RKO (cell line): ENCODE results near the gene STK38.
"Not testable (repeated sequence)": the region's sequence is repeated elsewhere in the genome, so short reads cannot be mapped to it uniquely, and the experiment has no call there.

ENCODE experiments used
- DNase-seq: peaks from one replicate; pipeline ENCODE4 v3.0.0-alpha.2; 2016; ENCODE audit warnings: low spot score

STK38 gene

DNA sequence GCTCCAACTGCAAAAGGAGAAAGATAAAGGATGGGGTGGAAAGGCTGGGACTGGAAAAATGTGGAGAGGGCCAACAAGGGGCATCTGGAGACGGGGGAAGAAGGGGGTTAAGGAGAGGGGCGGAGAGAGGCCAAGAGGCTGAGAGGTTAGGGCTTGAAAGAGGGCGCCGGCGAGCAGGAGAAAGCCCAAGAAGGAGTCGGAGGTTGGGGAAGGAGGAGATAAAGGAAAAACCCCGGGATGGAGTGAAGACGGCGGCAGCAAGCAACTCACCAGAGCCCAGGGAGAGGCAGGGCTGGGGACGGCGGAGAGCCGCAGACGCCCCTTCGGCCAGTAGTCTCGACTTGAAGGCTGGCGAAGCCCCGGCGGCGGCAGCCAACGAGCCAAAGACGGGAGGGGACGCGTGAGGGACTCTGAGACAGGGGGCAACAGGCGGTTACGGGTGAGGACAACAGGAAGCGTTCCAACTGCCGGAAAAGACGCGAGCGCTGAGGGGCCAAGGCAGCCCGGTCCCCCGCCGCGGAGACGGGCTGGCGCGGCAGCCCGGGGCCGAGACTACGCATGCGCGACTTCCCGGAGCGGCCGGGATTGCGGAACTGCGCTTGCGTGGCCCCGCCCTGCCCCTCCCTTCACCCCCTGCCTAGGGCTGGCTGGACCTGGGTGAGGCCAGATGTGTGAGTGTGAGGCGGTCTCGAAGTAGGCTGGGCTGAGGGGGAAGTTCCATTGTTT is at the start of gene STK38:
TSS of gene STK38 (minus strand) at position 560 of the 726 bp plus-strand sequence. CDS start 7,277 bp downstream, outside the sequence.
- peak; percentile 85 for DNase-seq

DNA sequence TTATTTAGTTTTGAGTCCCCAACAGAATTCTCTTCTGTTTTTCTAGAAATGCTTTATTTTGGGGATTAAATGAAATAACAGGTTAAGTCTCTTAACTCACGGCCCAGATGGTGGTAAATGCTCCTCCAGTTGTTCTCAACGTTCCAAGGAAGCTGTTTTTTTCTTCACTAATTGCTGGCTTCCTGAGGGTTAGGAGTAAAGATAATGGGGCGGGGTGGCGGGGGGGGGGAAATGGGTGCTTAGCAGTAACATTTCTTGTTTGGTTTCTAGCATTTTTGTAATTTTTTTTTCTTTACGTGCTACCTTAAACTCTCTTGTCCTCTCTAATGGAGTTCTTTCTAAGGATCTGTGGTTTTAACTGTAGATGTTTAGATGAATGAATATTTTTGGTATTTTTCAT is 49.1 kb upstream of the STK38 start:
- no peak for DNase-seq

DNA sequence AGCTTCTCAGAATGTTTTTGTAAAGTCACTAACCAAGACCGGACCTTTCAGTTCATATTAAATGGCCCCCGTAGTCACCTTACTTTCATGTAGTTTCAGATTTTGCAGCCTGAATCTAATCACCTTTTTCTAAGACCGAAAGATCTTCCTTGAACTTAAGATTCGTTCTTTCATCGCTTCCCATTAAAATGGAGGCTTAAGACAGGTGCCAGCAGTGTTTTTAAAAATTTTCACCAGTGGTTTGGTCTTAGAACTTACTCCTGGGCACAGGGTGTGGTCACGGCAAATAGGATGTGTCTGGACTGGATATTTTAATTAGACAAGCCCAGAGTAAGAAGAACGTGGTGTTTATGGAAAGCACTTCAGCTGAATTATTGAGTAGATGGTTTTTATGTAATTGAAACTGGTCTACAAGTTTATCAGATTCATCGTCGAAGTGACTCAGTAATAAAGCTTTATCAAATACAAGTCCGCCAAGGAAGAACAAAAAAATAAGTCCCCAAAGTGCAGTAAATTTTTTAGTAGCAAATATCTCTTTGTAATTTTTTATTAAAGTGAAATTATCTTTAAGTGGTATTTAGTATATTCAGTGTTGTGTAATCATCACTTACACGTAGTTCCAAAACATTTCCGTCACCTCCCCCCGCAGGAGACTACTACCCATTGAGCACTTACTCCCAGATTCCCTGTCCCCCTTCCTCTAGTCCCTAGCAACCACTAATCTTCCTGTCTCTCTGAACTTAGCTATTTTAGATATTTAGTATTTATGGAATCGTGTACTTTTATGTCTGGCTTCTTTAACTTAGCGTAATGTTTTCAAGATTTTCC is 47.8 kb upstream of the STK38 start:
- peak; percentile 77 for DNase-seq

DNA sequence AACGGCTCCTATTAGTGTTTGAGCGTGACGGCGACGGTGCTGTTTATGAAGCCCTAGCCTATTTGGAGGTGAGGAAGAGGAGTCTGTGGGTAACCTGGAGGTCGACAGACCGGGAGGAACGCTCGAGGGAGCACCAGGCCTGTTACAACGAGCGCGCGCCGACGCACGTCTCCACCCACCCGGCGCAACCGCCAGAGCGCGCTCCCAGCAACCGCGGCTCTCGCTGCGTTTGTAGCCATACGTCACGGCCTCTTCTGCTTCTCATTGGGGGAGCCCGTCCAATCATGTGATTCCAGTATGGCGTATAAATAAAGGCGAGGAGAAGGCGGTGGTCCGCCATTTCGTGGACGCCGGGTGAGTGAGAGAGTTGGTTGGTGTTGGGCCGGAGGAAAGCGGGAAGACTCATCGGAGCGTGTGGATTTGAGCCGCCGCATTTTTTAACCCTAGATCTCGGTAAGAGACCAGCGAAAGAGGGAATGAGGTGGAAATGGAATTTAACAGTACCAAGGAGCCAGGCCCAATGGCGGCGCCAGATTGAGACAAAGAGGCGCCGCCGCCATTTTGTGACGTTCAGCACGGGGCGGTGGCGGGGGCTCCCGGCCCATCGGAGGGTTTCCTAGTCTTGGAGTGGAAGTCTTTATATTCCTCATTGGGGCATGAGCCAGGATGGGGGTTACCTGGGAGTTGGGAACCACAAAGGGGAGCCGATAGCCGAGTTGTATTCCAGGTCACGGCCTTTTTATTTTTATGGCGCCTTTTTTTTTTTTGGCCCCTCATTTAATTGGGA is 46.9 kb upstream of the STK38 start, which contains the start of gene SRSF3:
TSS of gene SRSF3 (plus strand) at position 334 of the 787 bp plus-strand sequence. CDS start 2,401 bp downstream, outside the sequence.
- peak; percentile 99 for DNase-seq

DNA sequence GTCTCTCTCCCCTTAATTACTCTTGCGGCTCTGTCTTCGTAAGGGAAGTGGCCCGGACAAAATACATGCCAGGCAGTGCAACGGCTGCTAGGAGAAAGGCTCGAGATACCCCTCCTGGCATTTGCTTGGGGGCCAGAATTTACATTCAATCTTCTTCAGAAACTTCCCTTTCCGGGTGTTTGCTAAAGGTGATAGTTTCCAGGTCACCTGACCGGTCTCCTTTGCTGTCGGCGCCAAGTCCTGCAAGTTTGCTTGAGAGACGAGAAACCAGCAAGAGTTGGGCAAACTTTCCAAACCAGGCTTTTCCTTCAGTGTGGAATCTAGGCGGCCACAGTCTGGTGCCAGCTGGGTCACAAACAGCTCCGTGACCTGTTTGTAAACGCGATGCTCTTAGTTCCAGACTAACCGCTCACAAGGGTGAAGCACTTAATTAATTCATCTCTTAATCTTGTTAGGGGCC is 46.3 kb upstream of the STK38 start:
- peak; percentile 73 for DNase-seq

DNA sequence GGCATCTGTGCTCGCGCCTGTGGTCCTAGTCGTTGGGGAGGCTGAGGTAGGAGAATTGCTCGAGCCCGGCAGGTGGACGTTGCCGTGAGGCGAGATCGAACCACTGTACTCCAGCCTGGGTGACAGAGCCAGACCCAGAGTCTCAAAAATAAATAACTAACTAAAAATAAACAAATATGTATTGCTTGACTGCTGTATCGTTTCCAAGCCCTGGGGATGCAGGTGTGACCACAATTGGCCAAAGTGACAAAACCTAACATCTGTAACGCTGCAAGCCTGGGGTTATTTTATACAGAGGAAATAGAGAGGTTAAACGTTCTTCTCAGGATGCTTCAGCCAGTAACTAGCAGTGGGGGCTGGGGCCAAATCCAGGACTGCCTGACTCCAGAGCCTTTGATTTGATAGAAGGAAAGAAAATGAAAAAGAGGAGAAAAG is 45.0 kb upstream of the STK38 start:
- DNase-seq: no peak

DNA sequence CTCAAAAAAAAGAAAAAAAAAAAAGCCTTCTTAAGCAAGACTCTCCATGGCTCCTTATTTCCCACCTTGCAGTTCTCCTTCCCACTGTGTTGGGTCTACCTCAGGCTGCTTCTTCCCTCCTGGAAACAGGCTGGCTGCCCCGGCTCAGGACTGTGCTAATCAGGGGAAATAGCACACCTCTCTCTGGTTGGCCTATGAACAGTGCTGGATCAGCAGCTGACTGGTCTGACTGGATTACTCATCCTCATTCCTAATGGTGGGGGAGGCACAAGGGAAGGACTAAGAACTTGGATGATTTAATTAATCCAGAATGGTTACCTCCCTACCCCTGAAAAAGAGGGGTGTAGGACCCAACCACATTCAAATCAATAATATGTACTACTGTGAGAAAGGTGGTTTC is 43.0 kb upstream of the STK38 start:
- DNase-seq: peak; percentile 83

DNA sequence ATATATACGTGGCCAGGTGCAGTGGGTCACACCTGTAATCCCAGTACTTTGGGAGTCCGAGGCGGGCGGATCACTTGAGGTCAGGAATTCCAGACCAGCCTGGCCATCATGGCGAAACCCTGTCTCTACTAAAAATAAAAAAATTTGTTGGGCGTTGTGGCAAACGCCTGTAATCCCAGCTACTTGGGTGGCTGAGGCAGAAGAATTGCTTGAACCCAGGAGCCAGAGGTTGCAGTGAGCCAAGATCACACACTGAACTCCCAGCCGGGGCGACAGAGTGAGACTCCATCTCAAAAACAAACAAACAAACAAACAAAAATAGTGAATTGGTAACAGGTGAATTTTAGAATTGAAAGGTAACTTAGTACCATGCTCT is 41.7 kb upstream of the STK38 start:
- not testable (repeated sequence) for DNase-seq

DNA sequence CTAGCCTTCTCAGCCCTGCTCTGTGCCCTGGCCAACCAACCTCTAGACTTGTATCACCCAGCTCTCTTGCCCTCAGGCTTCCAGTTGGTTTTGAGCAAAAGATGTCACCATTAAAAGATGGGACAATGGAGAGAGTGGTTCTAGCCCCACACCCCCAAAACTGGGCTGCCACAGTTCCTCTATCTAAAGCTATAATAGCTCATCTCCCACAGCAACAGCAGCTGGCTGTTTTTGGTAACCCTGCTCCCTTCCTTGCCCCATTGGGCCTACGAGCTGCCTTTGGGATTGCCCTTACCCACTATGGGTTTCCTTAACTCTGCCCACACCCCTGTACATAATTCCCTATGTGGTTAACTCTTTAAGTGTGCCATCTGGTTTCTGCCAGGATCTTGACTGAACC is 39.3 kb upstream of the STK38 start:
- no peak for DNase-seq

DNA sequence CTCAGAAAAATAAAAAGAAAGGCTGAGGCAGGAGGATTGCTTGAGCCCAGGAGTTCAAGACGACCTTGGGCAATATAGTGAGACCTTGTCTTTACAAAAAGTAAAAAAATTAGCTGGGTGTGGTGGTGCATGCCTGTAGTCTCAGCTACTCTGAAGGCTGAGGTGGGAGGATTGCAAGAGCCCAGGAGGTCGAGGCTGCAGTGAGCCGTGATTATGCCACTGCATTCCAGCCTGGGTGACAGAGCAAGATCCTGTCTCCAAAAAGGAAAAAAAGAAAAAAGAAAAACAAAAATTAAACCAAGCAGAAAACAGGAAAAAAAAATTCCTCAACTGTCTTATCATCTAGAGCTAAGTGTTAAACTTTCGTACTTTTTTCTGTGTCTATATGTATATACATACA is 34.4 kb upstream of the STK38 start:
- no peak for DNase-seq

DNA sequence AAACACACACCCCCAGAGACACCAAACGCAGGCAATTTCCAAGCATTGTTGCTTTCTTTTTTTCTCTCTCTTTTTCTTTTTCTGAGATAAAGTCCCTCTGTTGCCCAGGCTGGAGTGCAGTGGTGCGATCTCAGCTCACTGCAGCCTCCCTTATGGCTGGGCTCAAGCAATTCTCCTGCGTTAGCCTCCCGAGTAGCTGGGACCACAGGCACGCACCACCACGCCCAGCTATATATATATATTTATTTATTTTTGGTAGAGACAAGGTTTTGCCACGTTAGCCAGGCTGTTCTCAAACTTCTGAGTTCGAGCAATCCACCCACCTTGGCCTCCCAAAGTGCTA is 32.9 kb upstream of the STK38 start:
- no peak for DNase-seq

DNA sequence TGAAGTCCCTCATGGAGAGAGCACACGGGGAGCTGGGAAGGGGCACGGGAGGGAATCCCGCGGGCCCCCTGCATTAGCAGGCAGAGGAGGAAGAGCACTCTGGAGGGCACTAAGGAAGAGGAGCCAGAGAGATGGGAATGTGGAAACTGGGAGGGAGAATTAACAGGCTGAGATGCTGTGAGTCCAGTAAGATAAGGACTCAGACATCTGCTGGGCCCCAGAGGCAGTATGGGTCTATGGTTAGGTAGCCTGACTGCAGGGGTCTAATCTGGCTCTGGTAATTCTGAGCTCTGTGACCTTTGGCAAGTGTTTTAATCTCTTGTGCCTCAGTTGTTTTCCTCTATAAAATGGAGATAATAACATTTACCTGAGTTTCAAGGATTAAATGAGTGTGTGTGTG is 31.2 kb upstream of the STK38 start:
- no peak for DNase-seq

DNA sequence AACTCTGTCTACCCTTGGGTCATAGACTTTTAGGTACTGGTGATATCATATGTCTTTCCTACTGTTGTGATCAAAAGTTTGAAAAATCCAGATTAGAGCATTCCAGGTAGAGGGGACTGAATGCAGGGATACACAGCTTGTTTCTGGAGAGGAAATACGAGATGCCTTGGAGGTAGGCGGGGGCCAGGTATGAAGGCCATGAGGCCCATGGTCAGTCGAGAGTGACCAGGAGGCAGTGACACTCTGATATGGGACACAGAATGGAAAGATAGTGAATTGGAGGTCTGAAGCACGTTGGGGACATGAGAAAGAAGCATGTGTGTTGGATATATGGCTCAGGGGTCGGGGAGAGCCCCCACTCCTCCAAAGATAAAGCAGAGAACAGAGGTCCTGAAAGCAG is 30.8 kb upstream of the STK38 start:
- no peak for DNase-seq

DNA sequence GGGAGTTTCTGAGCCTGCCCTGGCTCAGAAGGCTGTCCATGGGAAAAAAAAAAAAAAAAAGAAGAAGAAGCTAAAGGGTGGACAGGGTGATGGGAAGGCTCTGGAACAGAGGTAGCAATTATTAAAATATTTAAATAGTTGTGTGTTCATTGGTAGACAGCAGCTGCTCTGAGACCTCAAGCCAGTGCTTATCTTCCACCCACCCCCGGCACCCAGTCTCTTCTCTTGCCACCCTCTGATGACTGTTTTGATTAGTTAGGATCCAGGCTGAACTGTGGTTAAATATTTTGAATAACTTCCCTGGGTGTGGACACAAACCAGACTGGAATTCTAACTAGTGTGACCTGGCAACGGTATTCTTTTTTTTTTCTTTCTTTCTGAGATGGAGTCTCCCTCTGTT is 30.0 kb upstream of the STK38 start:
- no peak for DNase-seq

DNA sequence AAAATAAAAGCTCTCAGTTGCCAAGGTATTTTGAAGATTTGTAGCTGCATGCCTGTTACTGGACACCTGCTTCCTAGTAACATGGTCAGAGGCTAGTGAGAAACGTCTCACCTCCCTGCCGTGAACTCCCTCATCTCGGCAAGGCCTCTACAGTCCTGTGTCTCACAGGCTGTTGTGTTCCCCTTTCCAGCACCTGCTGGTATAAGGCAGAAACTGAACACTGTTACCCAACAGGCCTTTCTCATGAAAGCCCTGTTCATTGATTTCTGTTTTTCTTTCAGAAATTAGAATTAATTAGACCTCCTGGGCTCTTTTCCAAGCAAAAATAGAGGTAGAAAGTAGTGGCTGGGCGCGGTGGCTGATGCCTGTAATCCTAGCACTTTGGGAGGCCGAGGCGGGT is 29.3 kb upstream of the STK38 start:
- no peak for DNase-seq

DNA sequence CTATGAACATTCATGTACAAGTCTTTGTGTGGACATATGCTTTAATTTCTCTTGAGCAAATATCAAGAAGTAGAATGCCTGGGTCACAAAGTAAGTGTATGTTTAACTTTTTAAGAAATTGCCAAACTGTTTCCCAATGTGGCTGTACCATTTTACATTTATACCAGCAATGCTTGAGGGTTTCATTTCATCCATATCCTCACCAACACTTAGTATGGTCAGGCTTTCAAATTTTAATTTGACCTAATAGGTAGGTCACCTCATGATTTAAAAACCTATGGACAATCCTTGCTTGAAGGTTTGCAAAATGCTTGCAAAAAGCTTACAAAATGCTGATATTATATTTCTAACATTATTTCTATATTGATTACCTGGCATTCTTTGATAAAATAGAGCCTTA is 27.4 kb upstream of the STK38 start:
- no peak for DNase-seq

DNA sequence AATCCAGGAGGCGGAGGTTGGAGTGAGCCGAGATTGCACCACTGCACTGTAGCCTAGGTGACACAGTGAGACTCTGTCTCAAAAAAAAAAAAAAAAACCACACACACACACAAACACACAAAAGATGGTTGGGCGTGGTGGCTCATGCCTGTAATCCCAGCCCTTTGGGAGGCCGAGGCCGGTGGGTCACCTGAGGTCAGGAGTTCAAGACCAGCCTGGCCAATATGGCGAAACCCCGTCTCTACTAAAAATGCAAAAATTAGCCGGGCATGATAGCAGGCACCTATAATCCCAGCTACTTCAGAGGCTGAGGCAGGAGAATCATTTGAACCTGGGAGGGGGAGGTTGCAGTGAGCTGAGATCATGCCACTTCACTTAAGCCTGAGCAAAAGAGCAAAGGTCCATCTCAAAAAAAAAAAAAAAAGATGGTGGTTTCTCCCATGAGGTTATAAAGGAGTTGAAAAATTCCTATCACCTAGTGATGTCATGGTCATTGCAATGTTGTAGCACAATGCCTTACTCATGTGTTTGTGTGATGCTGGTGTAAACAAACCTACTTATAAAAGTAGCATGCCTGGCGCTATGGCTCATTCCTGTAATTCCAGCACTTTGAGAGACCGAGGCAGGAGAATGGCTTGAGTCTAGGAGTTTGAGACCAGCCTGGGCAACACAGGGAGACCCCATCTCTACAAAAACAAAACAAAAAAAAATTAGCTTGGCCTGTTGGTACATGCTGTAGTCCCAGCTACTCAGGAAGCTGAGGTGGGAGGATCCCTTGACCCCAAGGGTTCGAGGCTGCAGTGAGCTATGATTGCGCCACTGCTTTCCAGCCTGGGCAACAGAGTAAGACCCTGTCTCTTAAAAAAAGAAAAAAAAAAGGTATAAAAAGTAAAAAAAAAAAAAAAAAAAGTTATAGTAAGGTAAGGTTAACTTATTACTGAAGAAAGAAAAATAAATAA is 25.4 kb upstream of the STK38 start:
- not testable (repeated sequence) for DNase-seq

DNA sequence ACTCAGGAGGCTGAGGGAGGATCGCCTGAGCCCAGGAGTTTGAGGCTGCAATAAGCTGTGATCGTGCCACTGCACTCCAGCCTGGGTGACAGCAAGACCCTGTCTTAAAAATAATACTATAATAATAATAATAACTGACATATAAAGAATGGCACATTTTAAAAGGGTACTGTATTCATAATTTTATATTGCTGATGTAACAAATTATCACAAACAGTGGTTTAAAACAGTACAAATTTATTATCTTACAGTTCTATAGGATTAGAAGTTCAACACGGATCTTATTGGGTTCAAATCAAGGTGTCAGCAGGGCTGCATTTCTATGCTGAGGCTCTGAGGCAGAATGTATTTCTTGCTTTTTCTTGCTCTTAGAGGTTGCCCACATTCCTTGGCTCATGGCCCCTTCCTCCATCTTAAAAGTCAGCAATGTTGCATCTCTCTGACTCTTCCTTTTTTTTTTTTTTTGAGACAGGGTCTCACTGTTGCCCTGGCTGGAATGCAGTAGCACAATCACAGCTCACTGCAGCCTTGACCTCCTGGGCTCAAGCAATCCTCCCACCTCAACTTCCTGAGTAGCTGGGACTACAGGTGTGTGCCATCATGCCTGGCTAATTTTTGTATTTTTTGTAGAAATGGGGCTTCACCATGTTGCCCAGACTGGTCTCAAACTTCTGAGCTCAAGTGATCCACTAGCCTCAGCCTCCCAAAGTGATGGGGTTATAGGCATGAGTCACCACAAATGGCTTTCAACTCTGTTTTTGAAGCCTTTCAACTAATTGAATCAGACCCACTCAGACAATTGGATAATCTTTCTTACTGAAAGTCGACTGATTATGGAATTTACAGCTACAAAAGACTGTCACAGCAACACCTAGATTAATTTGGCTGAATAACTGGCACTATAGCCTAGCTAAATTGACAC is 24.1 kb upstream of the STK38 start:
- no peak for DNase-seq

DNA sequence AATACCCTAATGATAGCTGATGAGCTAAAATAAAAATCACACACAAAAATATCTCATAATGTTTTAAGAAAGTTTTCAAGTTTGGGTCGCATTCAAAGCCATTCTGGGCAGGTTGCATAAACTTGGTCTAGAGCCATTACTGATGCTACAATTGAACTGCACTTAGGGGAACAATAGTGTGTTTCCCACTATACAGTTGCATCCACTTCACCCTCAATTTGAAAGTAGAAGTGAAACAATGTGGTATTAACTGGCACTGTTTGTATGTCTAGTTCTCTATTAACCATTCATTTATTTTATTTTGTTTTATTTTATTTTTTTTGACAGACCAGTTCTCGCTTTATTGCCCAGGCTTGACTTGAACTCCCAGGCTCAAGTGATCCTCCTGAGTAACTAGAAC is 23.0 kb upstream of the STK38 start:
- DNase-seq: no peak

DNA sequence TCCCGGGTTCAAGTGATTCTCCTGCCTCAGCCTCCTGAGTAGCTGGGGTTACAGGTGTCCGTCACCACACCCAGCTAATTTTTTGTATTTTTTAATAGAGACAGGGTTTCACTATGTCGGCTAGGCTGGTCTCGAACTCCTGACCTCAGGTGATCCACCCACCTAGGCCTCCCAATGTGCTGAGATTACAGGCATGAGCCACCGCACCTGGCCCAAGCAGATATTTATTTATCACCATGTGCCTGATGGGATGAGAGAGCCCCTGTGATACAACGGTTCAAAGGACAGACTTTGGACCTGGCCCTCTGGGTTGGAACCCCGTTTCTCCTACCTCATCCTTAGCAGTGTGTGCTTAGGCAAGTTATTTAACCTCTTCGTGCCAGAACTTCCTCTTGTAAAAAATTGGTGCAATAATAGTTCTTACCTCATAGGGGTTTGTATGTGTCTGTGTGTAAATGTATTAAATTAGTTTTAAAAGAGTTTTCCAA is 19.2 kb upstream of the STK38 start:
- no peak for DNase-seq
